ENCODE results near the gene DET1. TPM values are rescaled to one million over a fixed set of nuclear protein-coding genes. Genes with fewer than 3 reads are reported as not detected.
"Not testable (repeated sequence)": the region's sequence is repeated elsewhere in the genome, so short reads cannot be mapped to it uniquely, and the experiment has no call there.

The DET1 gene
- total RNA-seq, 1 donor from 2014 or later = 14.7 TPM

DNA sequence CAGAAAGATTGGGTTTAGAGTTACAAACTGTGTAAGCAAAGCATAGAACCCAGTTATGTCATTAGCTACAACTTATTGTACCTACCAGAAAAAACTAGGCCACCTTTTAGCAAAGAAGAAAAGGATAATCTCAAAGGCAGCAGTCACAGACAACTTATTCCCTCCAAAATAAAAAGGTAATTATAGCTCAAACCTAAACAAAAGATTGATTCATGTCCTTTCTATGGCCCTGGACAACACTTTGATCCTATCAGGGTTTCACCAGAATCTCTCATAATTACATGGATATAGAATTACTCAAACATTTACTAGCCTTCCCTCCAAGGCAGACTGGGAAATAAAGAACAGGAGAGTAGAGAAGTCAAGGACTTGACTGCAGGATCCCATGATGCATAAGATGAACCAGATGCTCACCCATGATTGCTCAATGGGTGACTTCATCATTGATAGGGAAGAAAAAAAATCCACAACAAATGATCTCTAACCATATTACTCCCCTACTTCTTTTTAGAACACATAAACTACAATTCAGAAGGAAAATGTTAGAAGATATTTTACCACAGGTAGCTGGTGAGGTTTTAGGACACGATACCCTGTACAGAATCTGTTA is 17.4 kb downstream of the DET1 start:
- Mint-ChIP-seq H3K4me3 (no peak overlapping the region), H3K9me3 (peaks cover 14% of the 10 kb centered on the region), H3K27me3 (ENCODE audit: low read depth) (no peaks in the 10 kb centered on the region), H3K36me3 (peaks cover 58% of the 10 kb centered on the region), H3K27ac (no peak overlapping the region), H3K4me1 (no peaks in the 10 kb centered on the region)
- DNase-seq (ENCODE audit: low spot score in 2 of 2, unreplicated experiment in 2 of 2) = no peak
- TF ChIP-seq, protein P1, sequence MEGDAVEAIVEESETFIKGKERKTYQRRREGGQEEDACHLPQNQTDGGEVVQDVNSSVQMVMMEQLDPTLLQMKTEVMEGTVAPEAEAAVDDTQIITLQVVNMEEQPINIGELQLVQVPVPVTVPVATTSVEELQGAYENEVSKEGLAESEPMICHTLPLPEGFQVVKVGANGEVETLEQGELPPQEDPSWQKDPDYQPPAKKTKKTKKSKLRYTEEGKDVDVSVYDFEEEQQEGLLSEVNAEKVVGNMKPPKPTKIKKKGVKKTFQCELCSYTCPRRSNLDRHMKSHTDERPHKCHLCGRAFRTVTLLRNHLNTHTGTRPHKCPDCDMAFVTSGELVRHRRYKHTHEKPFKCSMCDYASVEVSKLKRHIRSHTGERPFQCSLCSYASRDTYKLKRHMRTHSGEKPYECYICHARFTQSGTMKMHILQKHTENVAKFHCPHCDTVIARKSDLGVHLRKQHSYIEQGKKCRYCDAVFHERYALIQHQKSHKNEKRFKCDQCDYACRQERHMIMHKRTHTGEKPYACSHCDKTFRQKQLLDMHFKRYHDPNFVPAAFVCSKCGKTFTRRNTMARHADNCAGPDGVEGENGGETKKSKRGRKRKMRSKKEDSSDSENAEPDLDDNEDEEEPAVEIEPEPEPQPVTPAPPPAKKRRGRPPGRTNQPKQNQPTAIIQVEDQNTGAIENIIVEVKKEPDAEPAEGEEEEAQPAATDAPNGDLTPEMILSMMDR (IDR thresholded peaks at IDR 0.05; ENCODE audit: unreplicated experiment) = no peak

DNA sequence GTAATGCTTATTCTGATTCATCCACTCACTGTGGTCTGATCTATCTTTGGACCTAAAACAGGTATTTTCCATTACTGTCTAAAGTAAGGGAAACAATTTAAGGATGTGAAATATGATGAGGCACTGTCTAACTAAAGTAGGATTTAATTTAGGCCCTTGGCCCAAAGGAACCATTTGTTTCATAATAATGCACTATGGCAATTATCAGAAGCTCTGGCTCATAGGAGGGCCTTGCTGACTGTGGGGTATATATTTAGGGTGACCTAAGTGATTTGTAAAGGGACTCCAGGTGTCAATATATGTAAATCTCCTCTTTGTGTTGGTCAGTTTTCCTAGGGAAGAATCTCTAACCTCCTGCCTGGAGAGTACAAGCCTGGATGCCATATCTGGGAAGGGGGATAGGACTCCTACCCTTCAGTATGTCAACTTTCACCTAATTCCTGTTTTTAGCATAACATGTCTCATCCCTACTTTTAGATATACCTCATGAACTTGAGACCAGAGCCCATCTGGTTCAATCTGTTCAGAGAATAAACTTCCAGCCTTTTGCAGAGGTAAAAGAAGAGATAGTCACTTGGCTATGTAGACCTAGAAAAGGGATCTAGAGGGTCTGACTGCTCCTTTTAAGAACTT is 20.1 kb downstream of the DET1 start:
- Mint-ChIP-seq H3K9me3 (peaks cover 7% of the 10 kb centered on the region), H3K36me3 (peaks cover 52% of the 10 kb centered on the region), H3K27ac (no peak overlapping the region), H3K4me1 (no peaks in the 10 kb centered on the region), H3K4me3 (no peak overlapping the region), H3K27me3 (ENCODE audit: low read depth) (no peaks in the 10 kb centered on the region)
- no peak for DNase-seq (ENCODE audit: low spot score in 2 of 2, unreplicated experiment in 2 of 2)
- TF ChIP-seq, protein P1 (IDR thresholded peaks at IDR 0.05; ENCODE audit: unreplicated experiment) = no peak

DNA sequence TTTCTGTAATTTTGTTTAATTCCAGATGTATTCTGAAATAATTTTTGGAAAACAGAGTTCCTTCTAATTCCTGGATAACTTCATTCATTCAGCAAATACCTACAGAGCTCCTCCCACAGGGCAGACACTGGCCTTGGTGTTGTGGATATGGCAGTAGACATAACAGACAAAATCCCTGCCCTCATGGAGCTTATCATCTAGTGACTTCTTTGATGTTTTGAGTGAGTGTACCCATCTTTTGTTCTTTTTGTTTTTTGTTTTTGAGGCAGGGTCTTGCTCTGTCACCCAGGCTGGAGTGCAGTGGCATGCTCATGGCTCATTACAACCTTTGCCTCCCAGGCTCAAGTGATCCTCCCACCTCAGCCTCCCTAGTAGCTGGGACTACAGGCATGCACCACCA is 21.1 kb downstream of the DET1 start:
- H3K27me3 Mint-ChIP-seq (ENCODE audit: low read depth) = no peaks in the 10 kb centered on the region
- peaks cover 43% of the 10 kb centered on the region for H3K36me3 Mint-ChIP-seq
- no peak overlapping the region for H3K4me3 Mint-ChIP-seq
- H3K27ac Mint-ChIP-seq = no peak overlapping the region
- TF ChIP-seq, protein P1 (IDR thresholded peaks at IDR 0.05; ENCODE audit: unreplicated experiment) = no peak
- peaks cover 7% of the 10 kb centered on the region for H3K9me3 Mint-ChIP-seq
- no peaks in the 10 kb centered on the region for H3K4me1 Mint-ChIP-seq
- DNase-seq (ENCODE audit: low spot score in 2 of 2, unreplicated experiment in 2 of 2) = no peak

DNA sequence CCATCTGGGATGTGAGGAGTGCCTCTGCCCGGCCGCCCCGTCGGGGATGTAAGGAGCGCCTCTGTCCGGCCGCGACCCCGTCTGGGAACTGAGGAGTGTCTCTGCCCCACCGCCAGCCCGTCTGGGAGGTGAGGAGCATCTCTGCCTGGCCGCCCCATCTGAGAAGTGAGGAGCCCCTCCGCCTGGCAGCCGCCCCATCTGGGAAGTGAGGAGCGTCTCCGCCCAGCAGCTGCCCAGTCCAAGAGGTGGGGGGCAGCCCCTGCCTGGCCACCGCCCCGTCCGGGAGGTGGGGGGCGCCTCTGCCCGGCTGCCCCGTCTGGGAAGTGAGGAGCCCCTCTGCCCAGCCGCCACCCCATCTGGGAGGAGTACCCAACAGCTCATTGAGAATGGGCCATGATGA is 22.4 kb downstream of the DET1 start:
- peaks cover 36% of the 10 kb centered on the region for H3K36me3 Mint-ChIP-seq
- not testable (repeated sequence) for H3K27ac Mint-ChIP-seq, H3K4me1 Mint-ChIP-seq

DNA sequence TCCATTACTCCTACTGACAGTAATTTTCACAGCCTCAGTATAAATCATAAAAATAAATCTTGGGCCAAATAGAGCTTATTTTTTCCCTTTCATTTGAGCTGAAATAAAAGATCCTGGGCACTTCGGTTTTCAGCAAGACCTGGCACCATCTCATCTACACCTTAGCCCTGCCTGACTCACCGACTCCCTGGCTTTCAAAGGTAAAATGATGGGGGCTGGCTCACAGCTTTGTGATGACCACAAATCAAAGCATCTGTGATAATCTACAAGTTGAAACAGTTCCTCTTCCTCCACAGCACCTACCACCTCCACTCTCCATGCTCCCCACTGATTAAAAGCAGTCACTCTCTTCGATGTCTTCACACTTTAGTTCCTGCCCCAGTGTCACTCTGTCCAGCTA is 27.6 kb downstream of the DET1 start:
- H3K4me1 Mint-ChIP-seq = no peaks in the 10 kb centered on the region
- DNase-seq (ENCODE audit: low spot score in 2 of 2, unreplicated experiment in 2 of 2) = no peak
- TF ChIP-seq, protein P1 (IDR thresholded peaks at IDR 0.05; ENCODE audit: unreplicated experiment) = no peak

More for the DNA sequence above, 22.4 kb downstream of the DET1 start:
- H3K9me3 Mint-ChIP-seq; H3K27me3 Mint-ChIP-seq (ENCODE audit: low read depth); H3K4me3 Mint-ChIP-seq; DNase-seq (ENCODE audit: low spot score in 2 of 2, unreplicated experiment in 2 of 2): not testable (repeated sequence)

DNA sequence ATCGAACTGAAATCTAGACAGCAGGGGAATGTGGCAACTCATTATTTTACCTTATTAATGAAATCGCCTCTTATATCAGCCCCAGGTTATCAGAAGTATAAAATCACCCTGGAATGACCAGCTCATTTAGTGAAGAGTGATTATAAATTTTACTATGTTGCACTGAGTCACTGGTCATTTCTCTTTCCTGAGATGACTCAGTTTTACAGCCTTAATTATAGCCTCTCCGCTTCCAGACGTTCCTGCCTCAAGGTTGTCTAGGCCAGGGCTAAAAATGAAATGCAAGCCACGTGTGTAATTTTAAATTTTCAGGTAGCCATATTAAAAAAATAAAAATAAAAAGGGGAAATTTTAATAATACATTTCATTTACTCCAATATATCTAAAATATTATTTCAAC is 33.3 kb downstream of the DET1 start:
- Mint-ChIP-seq H3K4me3 (no peak overlapping the region), H3K27ac (no peak overlapping the region), H3K27me3 (ENCODE audit: low read depth) (no peaks in the 10 kb centered on the region), H3K9me3 (no peaks in the 10 kb centered on the region), H3K4me1 (no peaks in the 10 kb centered on the region), H3K36me3 (peaks cover 34% of the 10 kb centered on the region)
- TF ChIP-seq, protein P1 (IDR thresholded peaks at IDR 0.05; ENCODE audit: unreplicated experiment) = no peak
- DNase-seq (ENCODE audit: low spot score in 2 of 2, unreplicated experiment in 2 of 2) = no peak

More for the DNA sequence above, 27.6 kb downstream of the DET1 start:
- Mint-ChIP-seq H3K27me3 (ENCODE audit: low read depth) (no peaks in the 10 kb centered on the region), H3K4me3 (no peak overlapping the region), H3K36me3 (peaks cover 12% of the 10 kb centered on the region), H3K27ac (no peak overlapping the region), H3K9me3 (peaks cover 7% of the 10 kb centered on the region)
